ENCODE measurements around the gene CHRM4. TPM values are rescaled to one million over a fixed set of nuclear protein-coding genes. Genes with fewer than 3 reads are reported as not detected.

The CHRM4 gene
- total RNA-seq, 1 experiment from 2014 or later, result not detected

GRCh38 chr11:46338988-46339666 lies 52.4 kb downstream of the CHRM4 start:
- no peaks in the 10 kb centered on the region for H4K20me1 ChIP-seq (ENCODE audit: insufficient read depth, low read depth, low read length)
- no peaks in the 10 kb centered on the region for H3K27me3 ChIP-seq (ENCODE audit: low read length)
- no peaks in the 10 kb centered on the region for H3K9me2 ChIP-seq (replicated peaks; ENCODE audit: insufficient read depth, low read length)
- no peak overlapping the region for H3K9ac ChIP-seq (ENCODE audit: low read length)
- no peak overlapping the region for H3K27ac ChIP-seq (ENCODE audit: low read length)
- no peak overlapping the region for H3K4me3 ChIP-seq (ENCODE audit: low read length)
- DNase-seq, result no peak
- no peaks in the 10 kb centered on the region for H3K36me3 ChIP-seq (ENCODE audit: insufficient read depth, low read length)
- no peak overlapping the region for H2AFZ ChIP-seq (ENCODE audit: low read length)
- peaks cover 12% of the 10 kb centered on the region for H3K4me1 ChIP-seq (ENCODE audit: low read length)
- no peaks in the 10 kb centered on the region for H3K79me2 ChIP-seq (ENCODE audit: low read length)
- no peaks in the 10 kb centered on the region for H3K9me3 ChIP-seq (ENCODE audit: low read length)
- no peak overlapping the region for H3K4me2 ChIP-seq (ENCODE audit: low read depth, low read length, poor library complexity, severe bottlenecking)

DNA sequence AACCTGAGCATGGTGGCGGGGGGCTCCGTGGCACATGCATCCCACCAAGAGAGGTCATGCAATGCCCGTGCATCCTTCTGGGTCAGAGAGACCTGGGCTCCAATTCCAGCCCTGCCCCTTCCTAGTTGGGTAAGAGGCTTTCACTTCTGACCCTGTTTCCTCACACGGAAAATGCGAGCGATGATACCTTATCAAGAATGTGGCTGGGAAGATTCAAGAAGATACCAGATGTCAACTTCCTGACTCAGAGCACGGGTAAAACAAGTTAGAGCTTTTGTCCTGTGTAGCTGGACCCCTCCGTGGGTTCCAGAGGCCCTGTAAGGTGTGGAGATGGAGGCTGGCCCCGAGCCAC lies 53.0 kb downstream of the CHRM4 start:
- H3K9ac ChIP-seq (ENCODE audit: low read length), result no peak overlapping the region
- no peak overlapping the region for H3K27ac ChIP-seq (ENCODE audit: low read length)
- H3K9me3 ChIP-seq (ENCODE audit: low read length), result no peaks in the 10 kb centered on the region

GRCh38 chr11:46337626-46338345 lies 53.8 kb downstream of the CHRM4 start:
- H3K27ac ChIP-seq (ENCODE audit: low read length), result no peak overlapping the region
- no peak for DNase-seq
- H3K4me3 ChIP-seq (ENCODE audit: low read length), result no peak overlapping the region
- H3K79me2 ChIP-seq (ENCODE audit: low read length), result no peaks in the 10 kb centered on the region
- H3K9ac ChIP-seq (ENCODE audit: low read length), result no peak overlapping the region
- H3K9me2 ChIP-seq (replicated peaks; ENCODE audit: insufficient read depth, low read length), result no peaks in the 10 kb centered on the region
- H3K36me3 ChIP-seq (ENCODE audit: insufficient read depth, low read length), result no peaks in the 10 kb centered on the region
- H3K27me3 ChIP-seq (ENCODE audit: low read length), result no peaks in the 10 kb centered on the region
- H2AFZ ChIP-seq (ENCODE audit: low read length), result no peak overlapping the region
- no peaks in the 10 kb centered on the region for H3K9me3 ChIP-seq (ENCODE audit: low read length)
- H3K4me2 ChIP-seq (ENCODE audit: low read depth, low read length, poor library complexity, severe bottlenecking), result no peak overlapping the region
- H3K4me1 ChIP-seq (ENCODE audit: low read length), result peaks cover 17% of the 10 kb centered on the region
- H4K20me1 ChIP-seq (ENCODE audit: insufficient read depth, low read depth, low read length), result no peaks in the 10 kb centered on the region

More for the DNA sequence above, 53.0 kb downstream of the CHRM4 start:
- H2AFZ ChIP-seq (ENCODE audit: low read length), result no peak overlapping the region
- peaks cover 12% of the 10 kb centered on the region for H3K4me1 ChIP-seq (ENCODE audit: low read length)
- no peaks in the 10 kb centered on the region for H3K79me2 ChIP-seq (ENCODE audit: low read length)
- H4K20me1 ChIP-seq (ENCODE audit: insufficient read depth, low read depth, low read length), result no peaks in the 10 kb centered on the region
- H3K9me2 ChIP-seq (replicated peaks; ENCODE audit: insufficient read depth, low read length), result no peaks in the 10 kb centered on the region
- no peak overlapping the region for H3K4me3 ChIP-seq (ENCODE audit: low read length)
- H3K4me2 ChIP-seq (ENCODE audit: low read depth, low read length, poor library complexity, severe bottlenecking), result no peak overlapping the region
- H3K27me3 ChIP-seq (ENCODE audit: low read length), result no peaks in the 10 kb centered on the region
- H3K36me3 ChIP-seq (ENCODE audit: insufficient read depth, low read length), result no peaks in the 10 kb centered on the region
- DNase-seq, result no peak

DNA sequence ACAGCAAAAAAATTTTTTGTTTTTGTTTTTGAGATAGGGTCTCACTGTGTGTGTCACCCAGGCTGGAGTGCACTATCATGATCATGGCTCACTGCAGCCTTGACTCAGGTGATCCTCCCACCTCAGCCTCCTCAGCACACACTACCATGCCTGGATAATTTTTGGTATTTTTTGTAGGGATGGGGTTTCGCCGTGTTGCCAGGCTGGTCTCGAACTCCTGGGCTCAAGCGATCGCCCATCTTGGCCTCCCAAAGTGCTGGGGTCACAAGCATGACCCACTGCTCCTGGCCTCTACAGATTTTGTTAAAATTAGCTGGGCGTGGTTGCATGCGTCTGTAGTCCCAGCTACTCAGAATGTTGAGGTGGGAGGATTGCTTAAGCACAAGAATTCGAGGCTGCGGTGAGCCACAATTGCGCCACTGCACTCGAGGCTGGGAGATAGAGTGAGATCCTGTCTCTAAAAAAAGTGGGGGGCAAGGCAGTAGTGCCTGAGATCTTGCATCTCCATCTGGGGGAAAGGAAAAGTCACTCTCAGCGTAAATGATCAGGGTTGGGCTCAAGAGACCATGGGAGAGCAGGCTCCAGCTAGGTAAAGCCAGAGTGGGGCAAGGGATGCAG lies 54.9 kb downstream of the CHRM4 start:
- Histone ChIP-seq H3K4me3 (ENCODE audit: low read length) (no peak overlapping the region), H3K27me3 (ENCODE audit: low read length) (no peaks in the 10 kb centered on the region), H3K4me2 (ENCODE audit: low read depth, low read length, poor library complexity, severe bottlenecking) (no peak overlapping the region), H3K27ac (ENCODE audit: low read length) (no peak overlapping the region), H3K36me3 (ENCODE audit: insufficient read depth, low read length) (no peaks in the 10 kb centered on the region), H2AFZ (ENCODE audit: low read length) (no peak overlapping the region), H3K9me2 (replicated peaks; ENCODE audit: insufficient read depth, low read length) (no peaks in the 10 kb centered on the region), H3K79me2 (ENCODE audit: low read length) (no peaks in the 10 kb centered on the region), H3K9me3 (ENCODE audit: low read length) (no peaks in the 10 kb centered on the region), H3K9ac (ENCODE audit: low read length) (no peak overlapping the region), H3K4me1 (ENCODE audit: low read length) (peaks cover 23% of the 10 kb centered on the region), H4K20me1 (ENCODE audit: insufficient read depth, low read depth, low read length) (no peaks in the 10 kb centered on the region)
- no peak for DNase-seq

GRCh38 chr11:46335890-46336562 lies 55.5 kb downstream of the CHRM4 start:
- Histone ChIP-seq H2AFZ (ENCODE audit: low read length) (no peak overlapping the region), H3K27me3 (ENCODE audit: low read length) (no peaks in the 10 kb centered on the region), H4K20me1 (ENCODE audit: insufficient read depth, low read depth, low read length) (no peaks in the 10 kb centered on the region), H3K9me2 (replicated peaks; ENCODE audit: insufficient read depth, low read length) (no peaks in the 10 kb centered on the region), H3K27ac (ENCODE audit: low read length) (no peak overlapping the region), H3K4me2 (ENCODE audit: low read depth, low read length, poor library complexity, severe bottlenecking) (no peak overlapping the region), H3K9me3 (ENCODE audit: low read length) (no peaks in the 10 kb centered on the region), H3K4me3 (ENCODE audit: low read length) (no peak overlapping the region), H3K79me2 (ENCODE audit: low read length) (no peaks in the 10 kb centered on the region), H3K36me3 (ENCODE audit: insufficient read depth, low read length) (no peaks in the 10 kb centered on the region), H3K4me1 (ENCODE audit: low read length) (peaks cover 24% of the 10 kb centered on the region), H3K9ac (ENCODE audit: low read length) (no peak overlapping the region)
- DNase-seq, result no peak

- no peak overlapping the region for H3K4me2 ChIP-seq (ENCODE audit: low read depth, low read length, poor library complexity, severe bottlenecking)
- H3K4me1 ChIP-seq (ENCODE audit: low read length), result peaks cover 32% of the 10 kb centered on the region
- H3K4me3 ChIP-seq (ENCODE audit: low read length), result no peak overlapping the region
- DNase-seq, result no peak
- H3K36me3 ChIP-seq (ENCODE audit: insufficient read depth, low read length), result no peaks in the 10 kb centered on the region
- H3K9me3 ChIP-seq (ENCODE audit: low read length), result no peaks in the 10 kb centered on the region
- no peak overlapping the region for H2AFZ ChIP-seq (ENCODE audit: low read length)
- no peaks in the 10 kb centered on the region for H4K20me1 ChIP-seq (ENCODE audit: insufficient read depth, low read depth, low read length)
- H3K79me2 ChIP-seq (ENCODE audit: low read length), result no peaks in the 10 kb centered on the region
- H3K9me2 ChIP-seq (replicated peaks; ENCODE audit: insufficient read depth, low read length), result no peaks in the 10 kb centered on the region
- no peak overlapping the region for H3K27ac ChIP-seq (ENCODE audit: low read length)
- H3K9ac ChIP-seq (ENCODE audit: low read length), result no peak overlapping the region
- no peaks in the 10 kb centered on the region for H3K27me3 ChIP-seq (ENCODE audit: low read length)
Observed at GRCh38 chr11:46335271-46335670, 56.3 kb downstream of the CHRM4 start.

- H2AFZ ChIP-seq (ENCODE audit: low read length), result no peak overlapping the region
- no peak overlapping the region for H3K27ac ChIP-seq (ENCODE audit: low read length)
- H3K9me3 ChIP-seq (ENCODE audit: low read length), result no peaks in the 10 kb centered on the region
- H3K36me3 ChIP-seq (ENCODE audit: insufficient read depth, low read length), result no peaks in the 10 kb centered on the region
- no peak overlapping the region for H3K9ac ChIP-seq (ENCODE audit: low read length)
- H3K9me2 ChIP-seq (replicated peaks; ENCODE audit: insufficient read depth, low read length), result no peaks in the 10 kb centered on the region
- H3K79me2 ChIP-seq (ENCODE audit: low read length), result no peaks in the 10 kb centered on the region
- no peaks in the 10 kb centered on the region for H4K20me1 ChIP-seq (ENCODE audit: insufficient read depth, low read depth, low read length)
- peaks cover 38% of the 10 kb centered on the region for H3K4me1 ChIP-seq (ENCODE audit: low read length)
- H3K4me2 ChIP-seq (ENCODE audit: low read depth, low read length, poor library complexity, severe bottlenecking), result no peak overlapping the region
- H3K4me3 ChIP-seq (ENCODE audit: low read length), result no peak overlapping the region
- H3K27me3 ChIP-seq (ENCODE audit: low read length), result no peaks in the 10 kb centered on the region
- no peak for DNase-seq
Observed at GRCh38 chr11:46334211-46334610, 57.4 kb downstream of the CHRM4 start.
